C4-2B (cell line): ENCODE measurements around the gene PREX1.

Experiments
- CTCF ChIP-seq: fragments of 450-650 bp; conservative IDR thresholded peaks from 2 replicates; pipeline ENCODE4 v1.5.1; 2017; ENCODE audit warnings: mild to moderate bottlenecking
- ZFX ChIP-seq: fragments of 450-650 bp; IDR thresholded peaks from 2 replicates; pipeline ENCODE4 v1.6.1; 2017

GRCh38 chr20:48632017-48632824, 195.6 kb downstream of the PREX1 start:
- TF ChIP-seq CTCF (no peak), ZFX (no peak)
